GM23248 (cell line): ENCODE data around the gene ZBTB49.

ENCODE experiments used
- EZH2 ChIP-seq: fragments of 200-600 bp; sonication (generic); IDR thresholded peaks from 2 replicates; pipeline ENCODE4 v1.6.1; 2018; ENCODE audit warnings: antibody characterized with exemption, mild to moderate bottlenecking; ENCODE audit not compliant: insufficient read depth, poor library complexity, severe bottlenecking
- EZH2phosphoT487 ChIP-seq: fragments of 200-600 bp; sonication (generic); IDR thresholded peaks from 2 replicates; pipeline ENCODE4 v1.6.1; 2018; ENCODE audit warnings: antibody characterized with exemption, moderate library complexity, mild to moderate bottlenecking, low read depth; ENCODE audit not compliant: insufficient read depth

DNA sequence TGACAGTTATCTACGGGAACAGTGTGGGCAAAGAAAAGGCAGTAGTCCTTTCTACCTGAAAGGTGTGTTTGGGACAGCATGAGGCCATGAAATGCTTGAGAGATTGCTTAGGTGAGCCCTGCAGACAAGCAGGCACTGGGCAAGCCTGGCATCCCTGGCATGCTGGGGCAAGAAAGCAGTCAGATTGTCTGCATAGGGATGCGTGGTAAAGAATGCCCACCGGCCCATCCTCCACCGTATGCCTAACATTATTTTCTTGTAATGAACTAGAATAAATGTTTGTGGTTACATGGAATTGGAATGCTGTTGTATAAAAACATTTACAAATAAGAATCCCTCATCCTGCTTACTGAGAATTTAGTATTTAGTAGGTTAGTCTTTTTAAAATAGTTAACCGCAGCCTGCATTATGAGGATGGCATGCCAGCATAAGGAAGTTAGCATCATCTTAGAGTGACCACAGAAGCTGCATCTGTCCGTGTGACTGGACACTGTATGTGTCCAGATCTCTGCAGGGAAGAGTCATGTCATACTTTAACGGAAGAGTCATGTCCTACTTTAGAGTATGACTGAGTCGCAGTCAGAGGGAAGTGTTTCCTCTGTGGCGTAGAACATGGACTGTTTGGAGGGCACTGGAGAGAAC, 18.9 kb downstream of the ZBTB49 start:
- no peak for TF ChIP-seq EZH2
- no peak for TF ChIP-seq EZH2phosphoT487
